OCI-LY1 (cell line): ENCODE measurements around the gene MPP4.

ENCODE experiments used
- H2AFZ ChIP-seq: fragments of 200-600 bp; sonication (generic), shearing (Covaris generic); 2 replicates; pipeline ENCODE4 v1.6.0; 2014; ENCODE audit warnings: antibody characterized with exemption, mild to moderate bottlenecking, low read length
- H3F3A ChIP-seq: fragments of 200-600 bp; sonication (generic), shearing (Covaris generic); 2 replicates; pipeline ENCODE4 v1.6.0; 2014; ENCODE audit warnings: mild to moderate bottlenecking, antibody characterized with exemption, low read length, moderate library complexity; ENCODE audit not compliant: insufficient read depth
- H3K27ac ChIP-seq: fragments of 200-600 bp; sonication (generic); 2 replicates; pipeline ENCODE4 v1.5.1; 2014; ENCODE audit warnings: low read length, mixed run types, mild to moderate bottlenecking, low read depth; ENCODE audit not compliant: poor library complexity, severe bottlenecking
- H3K27me3 ChIP-seq: fragments of 200-600 bp; sonication (generic); 2 replicates; pipeline ENCODE4 v1.6.0; 2014; ENCODE audit warnings: antibody characterized with exemption, mild to moderate bottlenecking, low read length, moderate library complexity; ENCODE audit not compliant: insufficient read depth
- H3K36me3 ChIP-seq: fragments of 200-600 bp; sonication (generic); 2 replicates; pipeline ENCODE4 v1.6.1; 2014; ENCODE audit warnings: mild to moderate bottlenecking, antibody characterized with exemption, low read length, moderate library complexity, mixed read lengths; ENCODE audit not compliant: insufficient read depth
- H3K4me1 ChIP-seq: fragments of 200-600 bp; sonication (generic); 2 replicates; pipeline ENCODE4 v1.5.1; 2014; ENCODE audit warnings: mild to moderate bottlenecking, low read length, moderate library complexity; ENCODE audit not compliant: insufficient read depth, severe bottlenecking
- H3K4me2 ChIP-seq: fragments of 200-600 bp; sonication (generic), shearing (Covaris generic); 2 replicates; pipeline ENCODE4 v1.6.1; 2014; ENCODE audit warnings: low read length
- H3K4me3 ChIP-seq: fragments of 200-600 bp; sonication (generic); 2 replicates; pipeline ENCODE4 v1.5.1; 2014; ENCODE audit warnings: low read length, low read depth, mild to moderate bottlenecking, mixed read lengths; ENCODE audit not compliant: poor library complexity, severe bottlenecking
- H3K79me2 ChIP-seq: fragments of 200-600 bp; shearing (Covaris generic); 2 replicates; pipeline ENCODE4 v1.6.1; 2016; ENCODE audit warnings: mixed run types, low read length, mixed read lengths; ENCODE audit not compliant: insufficient read depth
- H3K9ac ChIP-seq: fragments of 200-600 bp; sonication (generic), shearing (Covaris generic); 2 replicates; pipeline ENCODE4 v1.6.1; 2014; ENCODE audit warnings: mild to moderate bottlenecking, low read length, mixed read lengths
- H3K9me2 ChIP-seq: fragments of 200-600 bp; sonication (generic), shearing (Covaris generic); 2 replicates; pipeline ENCODE4 v1.6.1; 2014; ENCODE audit warnings: low read depth, mild to moderate bottlenecking, low read length, mixed read lengths
- H3K9me3 ChIP-seq: fragments of 200-600 bp; shearing (Covaris generic); 2 replicates; pipeline ENCODE4 v1.6.1; 2014; ENCODE audit warnings: low read length, mixed read lengths
- H4K20me1 ChIP-seq: fragments of 200-600 bp; sonication (generic), shearing (Covaris generic); 2 replicates; pipeline ENCODE4 v1.6.0; 2016; ENCODE audit warnings: mild to moderate bottlenecking, low read length; ENCODE audit not compliant: insufficient read depth
- CTCF ChIP-seq: fragments of 200-600 bp; sonication (generic), shearing (Covaris generic); IDR thresholded peaks from 2 replicates; pipeline ENCODE4 v1.5.1; 2017; ENCODE audit warnings: mild to moderate bottlenecking, antibody characterized with exemption, low read length, moderate library complexity, mixed read lengths
- EZH2 ChIP-seq: fragments of 200-600 bp; sonication (generic), shearing (Covaris generic); IDR thresholded peaks from 2 replicates; pipeline ENCODE4 v1.8.0; 2017; ENCODE audit warnings: borderline replicate concordance, mixed run types, mild to moderate bottlenecking, antibody characterized with exemption, low read length, moderate library complexity, mixed read lengths

Gene MPP4

GRCh38 chr2:201734111-201734510 is 35.7 kb upstream of the MPP4 start:
- Histone ChIP-seq H3K9me3 (peaks cover 7% of the 10 kb centered on the region; the same call in 1 of the 2 replicates), H3K9ac (no peak overlapping the region), H3K4me3 (no peak overlapping the region), H4K20me1 (no peaks in the 10 kb centered on the region), H3K9me2 (no peaks in the 10 kb centered on the region), H3F3A (no peaks in the 10 kb centered on the region), H3K4me2 (no peak overlapping the region), H2AFZ (no peak overlapping the region), H3K4me1 (peaks cover 9% of the 10 kb centered on the region), H3K27me3 (no peaks in the 10 kb centered on the region), H3K36me3 (peaks cover 9% of the 10 kb centered on the region), H3K79me2 (no peaks in the 10 kb centered on the region), H3K27ac (no peak overlapping the region)
- TF ChIP-seq EZH2 (no peak), CTCF (no peak)

GRCh38 chr2:201733544-201733943 is 35.1 kb upstream of the MPP4 start:
- H3K79me2 ChIP-seq, result no peaks in the 10 kb centered on the region
- H4K20me1 ChIP-seq, result no peaks in the 10 kb centered on the region
- peaks cover 7% of the 10 kb centered on the region; the same call in 1 of the 2 replicates for H3K9me3 ChIP-seq
- no peak overlapping the region for H3K4me3 ChIP-seq
- no peak overlapping the region for H3K27ac ChIP-seq
- no peaks in the 10 kb centered on the region for H3K9me2 ChIP-seq
- H3K4me1 ChIP-seq, result peaks cover 9% of the 10 kb centered on the region
- no peak overlapping the region for H3K4me2 ChIP-seq
- TF ChIP-seq CTCF, result no peak
- no peak for TF ChIP-seq EZH2
- no peaks in the 10 kb centered on the region for H3K27me3 ChIP-seq
- peaks cover 9% of the 10 kb centered on the region for H3K36me3 ChIP-seq
- no peak overlapping the region for H2AFZ ChIP-seq
- H3K9ac ChIP-seq, result no peak overlapping the region
- no peaks in the 10 kb centered on the region for H3F3A ChIP-seq

- Histone ChIP-seq H3F3A (no peaks in the 10 kb centered on the region), H3K27ac (no peak overlapping the region), H2AFZ (no peak overlapping the region)
Observed at GRCh38 chr2:201730651-201731285, 32.3 kb upstream of the MPP4 start.

More at GRCh38 chr2:201730651-201731285, 32.3 kb upstream of the MPP4 start:
- no peak overlapping the region for H3K4me3 ChIP-seq
- no peaks in the 10 kb centered on the region for H3K9me3 ChIP-seq
- peaks cover 3% of the 10 kb centered on the region for H3K36me3 ChIP-seq
- no peaks in the 10 kb centered on the region for H3K27me3 ChIP-seq
- no peak overlapping the region for H3K4me2 ChIP-seq
- TF ChIP-seq EZH2 (no peak), CTCF (no peak)
- H4K20me1 ChIP-seq, result no peaks in the 10 kb centered on the region
- no peaks in the 10 kb centered on the region for H3K79me2 ChIP-seq
- no peak overlapping the region for H3K9ac ChIP-seq
- no peaks in the 10 kb centered on the region for H3K9me2 ChIP-seq
- H3K4me1 ChIP-seq, result peaks cover 9% of the 10 kb centered on the region
